ENCODE measurements around the gene SBNO2.

Gene SBNO2

DNA sequence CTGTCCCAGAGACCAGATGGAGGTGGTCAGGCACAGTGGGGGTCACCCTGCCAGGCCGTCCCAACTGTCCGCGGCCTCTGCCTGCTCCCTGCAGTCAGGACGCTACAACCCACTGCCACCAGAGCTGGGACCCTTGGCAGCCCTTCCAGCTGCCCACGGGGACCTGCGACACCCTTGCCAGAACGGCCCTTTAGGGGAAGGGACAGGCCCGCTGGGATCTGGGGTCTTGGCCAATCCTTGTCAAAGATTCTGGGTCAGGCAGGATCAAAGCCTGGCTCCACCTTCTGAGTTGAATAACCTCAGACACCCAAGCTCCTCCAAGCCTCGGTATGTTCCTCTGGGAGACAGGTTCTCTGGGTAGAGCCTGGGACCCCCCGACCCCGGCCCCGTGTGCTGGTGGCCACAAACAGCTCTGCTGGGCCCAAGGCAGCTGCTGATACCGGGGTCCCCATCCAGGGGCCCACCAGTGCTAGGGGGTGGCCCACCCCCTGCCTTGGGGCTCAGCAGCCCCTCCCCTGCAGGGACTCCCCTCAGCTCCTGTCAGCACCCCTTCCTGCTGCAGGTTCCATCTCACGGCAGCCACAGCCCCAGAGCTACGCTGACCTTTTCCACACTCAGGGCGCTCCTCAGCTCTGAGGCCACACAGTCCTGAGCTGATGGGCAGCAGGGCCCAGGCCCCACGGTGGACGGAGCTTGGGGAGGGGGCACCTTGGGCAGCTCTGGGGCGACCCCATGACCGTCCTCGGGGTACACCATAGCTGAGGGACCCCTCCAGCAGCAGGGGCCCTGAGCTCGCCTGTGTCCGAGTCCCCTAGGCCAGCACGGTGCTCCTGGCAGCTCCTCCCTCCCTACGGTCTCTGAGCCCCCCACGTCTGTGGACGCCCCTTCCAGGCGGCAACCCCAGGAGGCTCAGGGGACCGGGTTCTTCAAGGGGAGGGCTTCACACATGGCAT is 18.4 kb downstream of the SBNO2 start:
- H3K4me3 Mint-ChIP-seq: no peak overlapping the region
- peaks cover 3% of the 10 kb centered on the region for H3K36me3 Mint-ChIP-seq (ENCODE audit: low read depth)
- no peaks in the 10 kb centered on the region for H3K9me3 Mint-ChIP-seq

GRCh38 chr19:1154731-1155351 is 19.2 kb downstream of the SBNO2 start:
- no peak overlapping the region for H3K27ac Mint-ChIP-seq
- peaks cover 3% of the 10 kb centered on the region for H3K36me3 Mint-ChIP-seq (ENCODE audit: low read depth)
- no peak overlapping the region for H3K4me3 Mint-ChIP-seq
- H3K27me3 Mint-ChIP-seq: no peaks in the 10 kb centered on the region
- no peaks in the 10 kb centered on the region for H3K9me3 Mint-ChIP-seq
- no peaks in the 10 kb centered on the region for H3K4me1 Mint-ChIP-seq (ENCODE audit: low read depth)

More for the DNA sequence above, 18.4 kb downstream of the SBNO2 start:
- Mint-ChIP-seq H3K27me3 (no peaks in the 10 kb centered on the region), H3K27ac (no peak overlapping the region), H3K4me1 (ENCODE audit: low read depth) (no peaks in the 10 kb centered on the region)

DNA sequence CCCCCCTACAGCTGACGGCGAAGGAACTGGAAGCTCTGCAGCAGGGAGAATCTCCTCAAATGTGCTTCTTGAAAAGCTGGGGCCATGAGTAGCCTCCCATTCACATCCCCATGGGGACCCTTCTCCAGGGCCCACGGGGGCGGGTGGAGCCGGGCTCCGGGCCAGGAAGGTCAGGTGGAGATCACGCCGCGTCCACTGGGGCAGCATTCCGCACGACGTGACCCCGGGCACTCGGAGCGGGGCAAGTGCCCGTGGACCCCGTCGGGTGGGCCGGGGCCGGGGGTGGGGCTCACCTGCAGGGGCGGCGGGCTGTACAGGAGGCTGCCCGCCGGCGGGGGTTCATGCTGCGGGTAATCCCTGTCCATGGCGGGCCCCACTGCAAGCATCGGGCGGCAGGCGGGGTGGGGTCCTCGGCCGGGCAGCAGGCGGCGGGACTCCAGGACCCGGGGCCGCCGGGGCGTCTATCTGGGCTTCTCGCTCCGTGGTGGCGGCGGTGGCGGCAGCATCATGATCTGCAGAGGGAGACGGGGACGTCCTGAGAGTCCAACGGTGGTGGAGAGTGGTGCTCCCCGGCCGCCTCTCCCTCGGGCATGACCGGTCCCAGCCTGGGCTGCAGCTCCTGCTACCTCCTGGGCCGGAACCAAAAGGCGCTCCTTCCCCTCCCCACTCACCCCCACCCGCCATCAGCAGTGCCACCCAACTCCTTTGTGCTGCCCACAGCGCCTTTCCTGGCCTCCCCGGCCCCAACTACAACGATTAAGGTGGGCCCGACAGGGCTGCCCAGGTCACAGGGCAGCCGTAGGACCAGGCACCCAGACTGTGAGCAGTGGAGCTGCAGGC is 20.0 kb downstream of the SBNO2 start:
- Mint-ChIP-seq H3K4me3 (no peak overlapping the region), H3K36me3 (ENCODE audit: low read depth) (peaks cover 3% of the 10 kb centered on the region), H3K27me3 (no peaks in the 10 kb centered on the region), H3K27ac (no peak overlapping the region), H3K4me1 (ENCODE audit: low read depth) (no peaks in the 10 kb centered on the region), H3K9me3 (no peaks in the 10 kb centered on the region)

DNA sequence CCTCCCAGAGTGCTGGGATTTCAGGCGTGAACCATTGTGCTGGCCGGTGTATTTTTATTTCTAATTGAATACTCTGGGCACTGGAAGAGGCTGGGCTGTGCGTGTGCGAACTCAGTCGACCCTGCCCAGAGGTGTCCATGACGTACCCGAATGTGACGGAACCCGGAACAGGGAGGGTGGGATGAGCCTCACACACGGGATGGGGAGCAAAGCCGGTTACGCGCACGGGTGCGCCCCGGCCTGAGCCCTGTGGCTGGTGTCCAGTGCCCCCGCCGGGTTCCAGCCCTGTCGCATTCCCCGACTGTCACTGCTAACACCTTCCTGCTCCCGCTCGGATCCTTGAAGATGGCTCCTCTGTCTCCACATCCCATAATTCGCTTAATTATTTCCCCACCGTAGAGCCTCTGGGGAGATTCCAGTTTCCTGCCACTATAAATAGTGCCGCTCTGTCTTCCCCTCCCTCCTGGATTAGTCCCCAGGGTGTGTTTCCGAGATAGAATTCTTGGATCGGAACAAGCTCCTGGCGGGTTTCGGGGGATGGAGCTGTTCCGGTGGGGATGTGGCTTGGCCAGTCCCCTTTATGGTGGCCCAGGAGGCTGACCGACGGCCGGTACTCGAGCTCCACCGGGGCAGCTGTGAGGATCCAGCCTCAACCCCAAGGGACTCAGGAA is 22.0 kb downstream of the SBNO2 start:
- H3K4me1 Mint-ChIP-seq (ENCODE audit: low read depth): no peaks in the 10 kb centered on the region
- H3K27ac Mint-ChIP-seq: no peak overlapping the region
- no peak overlapping the region for H3K4me3 Mint-ChIP-seq
- H3K36me3 Mint-ChIP-seq (ENCODE audit: low read depth): peaks cover 3% of the 10 kb centered on the region
- H3K9me3 Mint-ChIP-seq: no peaks in the 10 kb centered on the region
- no peaks in the 10 kb centered on the region for H3K27me3 Mint-ChIP-seq

DNA sequence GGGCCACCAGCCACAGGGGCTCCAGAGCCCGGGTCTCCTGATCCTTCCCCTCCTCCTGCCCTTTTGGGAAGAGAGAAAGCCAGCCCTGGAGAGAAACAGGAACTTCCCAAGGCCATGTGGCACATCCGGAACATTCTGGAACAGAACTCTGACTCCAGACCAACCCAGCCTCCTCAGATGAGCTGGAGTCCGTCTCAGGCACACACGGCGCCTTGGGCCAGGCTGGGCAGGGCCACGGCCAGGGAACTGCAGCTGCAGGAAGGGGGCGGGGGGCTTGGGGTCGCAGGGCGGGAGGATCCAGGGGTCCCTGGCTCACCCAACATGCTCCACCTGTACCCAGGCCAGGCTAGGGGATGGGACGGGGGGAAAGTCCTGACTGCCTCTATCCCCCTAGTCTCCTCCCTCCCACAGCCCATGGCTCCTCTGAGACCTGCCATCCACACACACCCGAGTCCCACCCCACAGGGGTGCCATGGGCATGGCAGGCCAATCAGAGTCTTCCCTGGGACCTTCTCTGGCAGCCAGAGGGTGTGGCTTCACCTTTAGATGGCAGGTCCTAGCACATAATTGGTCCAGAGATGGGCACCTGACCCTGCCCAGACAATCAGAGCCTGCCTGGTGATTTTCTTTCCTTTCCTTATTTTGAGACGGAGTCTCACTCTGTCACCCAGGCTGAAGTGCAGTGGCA is 22.9 kb downstream of the SBNO2 start:
- no peaks in the 10 kb centered on the region for H3K4me1 Mint-ChIP-seq (ENCODE audit: low read depth)
- no peak overlapping the region for H3K4me3 Mint-ChIP-seq
- no peaks in the 10 kb centered on the region for H3K9me3 Mint-ChIP-seq
- no peaks in the 10 kb centered on the region for H3K27me3 Mint-ChIP-seq
- H3K27ac Mint-ChIP-seq: no peak overlapping the region
- H3K36me3 Mint-ChIP-seq (ENCODE audit: low read depth): peaks cover 3% of the 10 kb centered on the region

DNA sequence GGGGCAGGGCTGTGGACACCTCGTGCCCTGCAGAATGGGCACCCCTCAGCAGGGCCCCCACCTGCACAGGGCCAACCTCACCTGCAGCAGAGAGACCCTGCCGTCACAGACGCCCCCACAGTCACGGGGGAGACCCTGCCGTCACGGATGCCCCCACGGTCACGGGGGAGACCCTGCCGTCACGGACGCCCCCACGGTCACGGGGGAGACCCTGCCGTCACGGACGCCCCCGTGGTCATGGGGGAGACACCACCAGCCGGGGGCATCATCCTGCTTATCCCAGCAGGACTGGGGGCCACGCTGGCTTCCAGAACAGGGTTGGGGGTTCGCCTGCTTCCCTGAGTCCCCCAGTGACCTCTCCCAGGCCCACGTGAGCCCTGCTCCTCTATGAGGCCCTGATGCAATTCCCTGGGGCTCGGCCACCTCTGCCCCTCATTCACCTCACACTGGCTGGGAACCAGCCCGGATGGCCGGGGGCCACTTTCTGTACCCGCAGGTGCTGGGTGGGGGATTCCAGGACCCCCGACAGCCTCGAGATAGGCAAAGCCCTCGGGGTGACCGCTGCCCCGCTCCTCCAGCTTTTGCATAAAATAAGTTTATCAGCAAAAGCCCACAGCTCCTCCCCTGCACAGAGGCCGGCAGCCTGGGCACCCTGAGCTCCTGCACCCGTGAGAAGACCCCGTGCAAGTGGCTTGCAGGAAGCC is 23.6 kb downstream of the SBNO2 start:
- H3K9me3 Mint-ChIP-seq: no peaks in the 10 kb centered on the region
- no peak overlapping the region for H3K4me3 Mint-ChIP-seq
- no peaks in the 10 kb centered on the region for H3K4me1 Mint-ChIP-seq (ENCODE audit: low read depth)
- peaks cover 7% of the 10 kb centered on the region for H3K36me3 Mint-ChIP-seq (ENCODE audit: low read depth)
- H3K27ac Mint-ChIP-seq: no peak overlapping the region
- H3K27me3 Mint-ChIP-seq: no peaks in the 10 kb centered on the region

DNA sequence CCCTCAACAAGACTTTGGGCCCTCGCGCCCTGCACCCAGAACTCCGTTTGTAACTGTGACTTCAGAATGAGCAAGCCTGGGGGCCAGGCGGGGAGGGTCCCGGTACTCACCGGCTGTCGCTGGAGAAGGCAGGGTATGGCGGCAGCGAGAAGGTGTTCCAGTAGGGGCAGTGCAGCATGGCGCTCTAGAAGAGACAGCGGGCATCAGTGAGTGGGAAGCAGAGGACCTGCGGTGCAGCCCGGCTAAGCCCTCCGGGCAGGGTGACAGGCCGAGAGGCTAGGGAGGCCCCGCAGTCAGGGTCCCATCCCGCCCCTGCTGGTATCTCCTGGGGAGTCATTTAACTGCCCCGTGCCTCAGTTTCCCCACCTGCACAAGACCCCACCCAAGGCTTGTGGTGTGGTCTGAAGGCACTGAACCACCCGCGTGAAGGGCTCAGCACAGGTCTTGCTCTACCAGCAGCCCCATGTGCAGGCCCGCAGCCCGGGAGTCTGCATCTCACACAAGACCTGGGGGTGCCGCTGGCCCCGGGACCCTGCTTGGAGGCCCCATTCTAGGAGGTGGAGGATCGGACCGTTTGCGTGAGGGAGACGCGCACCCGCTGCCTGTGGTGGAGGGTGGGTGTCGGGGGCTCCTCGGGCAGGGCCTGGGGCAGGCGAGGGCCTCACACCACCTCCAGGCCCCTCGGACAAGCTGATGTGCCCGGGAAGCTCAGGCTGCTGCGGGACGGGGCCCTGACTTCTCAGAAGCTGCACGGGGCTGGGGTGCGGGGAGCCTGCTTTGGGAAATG is 24.6 kb downstream of the SBNO2 start:
- peaks cover 13% of the 10 kb centered on the region for H3K36me3 Mint-ChIP-seq (ENCODE audit: low read depth)
- H3K27me3 Mint-ChIP-seq: no peaks in the 10 kb centered on the region
- H3K9me3 Mint-ChIP-seq: no peaks in the 10 kb centered on the region
- H3K27ac Mint-ChIP-seq: no peak overlapping the region
- H3K4me1 Mint-ChIP-seq (ENCODE audit: low read depth): peaks cover 3% of the 10 kb centered on the region
- no peak overlapping the region for H3K4me3 Mint-ChIP-seq

DNA sequence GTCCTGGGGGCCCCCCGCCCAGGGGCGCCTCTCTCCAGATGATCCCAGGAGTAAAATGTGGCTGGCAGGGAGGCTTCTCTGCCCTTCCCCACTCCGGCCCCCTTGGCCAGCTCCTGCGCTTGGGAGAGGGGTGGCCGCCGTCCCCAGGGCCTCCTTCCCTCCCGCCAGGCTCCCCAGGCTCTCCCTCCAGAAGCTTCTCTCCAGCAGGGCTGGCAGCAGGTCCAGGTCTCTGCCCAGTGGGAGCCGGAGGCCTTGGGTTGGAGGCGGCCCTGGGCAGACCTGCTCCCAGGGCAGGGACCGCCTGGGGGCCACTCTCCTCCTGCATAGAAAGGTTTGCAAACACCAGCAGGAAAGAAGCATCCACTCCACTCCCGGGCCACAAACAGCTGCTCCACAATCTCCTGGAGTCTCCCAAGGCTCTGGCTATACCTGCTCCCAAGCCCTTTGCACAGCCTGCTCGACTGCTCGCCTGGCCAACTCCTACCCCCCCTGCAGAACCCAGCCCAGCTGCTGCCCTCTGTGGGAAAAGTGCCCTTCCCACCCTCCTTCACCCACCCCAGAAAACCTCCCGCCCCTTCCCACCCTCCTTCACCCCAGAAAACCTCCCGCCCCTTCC is 26.0 kb downstream of the SBNO2 start:
- H3K4me3 Mint-ChIP-seq: no peak overlapping the region
- H3K27me3 Mint-ChIP-seq: no peaks in the 10 kb centered on the region
- no peaks in the 10 kb centered on the region for H3K9me3 Mint-ChIP-seq
- H3K36me3 Mint-ChIP-seq (ENCODE audit: low read depth): peaks cover 19% of the 10 kb centered on the region
- peaks cover 4% of the 10 kb centered on the region for H3K4me1 Mint-ChIP-seq (ENCODE audit: low read depth)
- no peak overlapping the region for H3K27ac Mint-ChIP-seq

DNA sequence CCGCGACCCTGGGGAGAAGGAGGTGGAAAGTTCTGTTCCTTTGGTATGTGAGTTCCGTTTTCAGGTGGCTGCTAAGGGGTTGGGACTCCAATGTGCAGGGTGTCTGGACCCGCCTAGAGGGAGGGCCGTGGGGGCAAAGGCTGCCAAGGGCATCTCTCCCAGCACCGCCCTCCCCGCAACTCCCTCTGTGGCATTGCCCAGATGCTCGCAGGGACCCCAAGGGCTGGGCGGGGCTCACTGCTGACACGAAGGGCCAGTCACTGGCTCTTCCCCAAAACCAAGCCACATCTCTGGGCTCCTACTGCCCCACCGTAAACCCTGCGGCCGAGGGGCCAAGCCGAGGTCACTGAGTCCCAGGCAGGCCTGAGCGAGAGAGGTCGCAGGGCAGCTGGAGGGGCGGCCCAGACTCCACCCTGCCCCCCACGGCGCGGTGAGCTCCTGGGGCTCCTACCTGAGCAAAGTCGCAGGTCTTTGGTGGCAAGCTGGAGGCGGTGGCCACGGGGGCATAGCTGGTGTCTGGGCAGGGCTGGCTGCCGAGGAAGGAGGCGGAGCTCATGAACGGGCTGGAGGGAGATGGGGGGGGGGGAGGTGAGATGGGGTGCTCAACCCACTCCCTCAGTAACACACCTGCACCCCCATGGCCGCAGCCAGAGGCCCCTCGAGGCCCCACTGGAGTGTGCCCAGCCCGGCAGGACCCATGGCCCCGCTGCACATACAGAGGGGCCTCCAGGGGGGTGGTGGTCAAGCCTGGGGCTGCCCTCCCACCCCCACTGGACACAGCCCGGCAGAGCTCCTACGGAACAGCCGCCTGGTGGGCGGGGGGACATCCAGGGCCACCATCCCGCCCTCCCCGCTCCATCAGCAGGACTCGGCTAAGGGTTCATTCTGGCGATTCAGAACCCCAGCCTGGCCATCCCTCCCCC is 26.9 kb downstream of the SBNO2 start:
- Mint-ChIP-seq H3K9me3 (no peaks in the 10 kb centered on the region), H3K27me3 (no peaks in the 10 kb centered on the region), H3K27ac (no peak overlapping the region), H3K4me1 (ENCODE audit: low read depth) (peaks cover 4% of the 10 kb centered on the region), H3K4me3 (no peak overlapping the region), H3K36me3 (ENCODE audit: low read depth) (peaks cover 23% of the 10 kb centered on the region)

GRCh38 chr19:1146412-1146699 is 27.7 kb downstream of the SBNO2 start:
- Mint-ChIP-seq H3K27me3 (no peaks in the 10 kb centered on the region), H3K36me3 (ENCODE audit: low read depth) (peaks cover 26% of the 10 kb centered on the region), H3K4me1 (ENCODE audit: low read depth) (peaks cover 4% of the 10 kb centered on the region), H3K4me3 (no peak overlapping the region), H3K27ac (no peak overlapping the region), H3K9me3 (no peaks in the 10 kb centered on the region)

DNA sequence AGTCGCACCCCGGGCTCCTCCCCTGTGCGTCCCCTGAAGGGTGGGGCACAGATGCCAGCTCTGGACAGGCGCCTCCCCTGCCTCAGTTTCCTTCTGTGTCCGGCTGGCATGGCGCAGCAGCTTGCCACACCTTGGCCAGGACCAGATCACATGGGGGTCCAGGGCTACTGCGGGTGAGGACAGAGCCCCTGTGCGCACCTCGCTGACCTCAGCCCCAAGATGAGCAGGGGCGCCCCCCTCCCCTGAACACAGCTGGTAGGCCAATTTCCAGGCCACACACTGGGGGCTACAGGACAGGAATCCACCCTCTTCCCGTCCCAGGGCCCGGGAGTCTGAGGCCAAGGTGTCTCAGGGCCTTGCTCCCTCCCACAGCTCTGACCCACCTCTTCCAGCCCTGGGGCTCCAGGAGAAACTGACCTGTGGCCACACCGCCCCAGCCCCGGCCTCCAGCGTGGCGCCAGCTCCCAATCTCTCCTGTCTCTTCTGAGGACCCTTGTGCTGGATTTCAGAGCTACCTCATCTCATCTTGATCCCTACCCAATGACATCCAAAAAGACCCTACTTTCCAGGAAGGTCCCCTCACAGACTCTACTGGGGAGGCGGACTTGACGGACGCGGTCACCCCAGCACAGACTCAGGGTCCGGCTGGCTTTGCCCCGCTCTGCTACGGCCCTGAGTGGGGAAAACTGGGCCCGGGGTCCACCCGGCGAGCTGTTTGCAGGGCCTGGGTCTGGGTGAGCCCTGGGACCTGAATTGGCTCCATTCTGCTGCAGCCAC is 28.2 kb downstream of the SBNO2 start:
- H3K27ac Mint-ChIP-seq: no peak overlapping the region
- peaks cover 30% of the 10 kb centered on the region for H3K36me3 Mint-ChIP-seq (ENCODE audit: low read depth)
- no peaks in the 10 kb centered on the region for H3K9me3 Mint-ChIP-seq
- H3K4me3 Mint-ChIP-seq: no peak overlapping the region
- peaks cover 4% of the 10 kb centered on the region for H3K4me1 Mint-ChIP-seq (ENCODE audit: low read depth)
- no peaks in the 10 kb centered on the region for H3K27me3 Mint-ChIP-seq

All from stimulated activated naive CD8-positive, alpha-beta T cell treated with anti-CD3 and anti-CD28 coated beads, Interleukin-15, Interleukin-2, amounts not matched to agents 100 ng/mL and 50 ng/mL, for 24 hours (primary cell).